ENCODE data around the gene MBNL2.

The MBNL2 gene

GRCh38 chr13:97249093-97249795, 27.1 kb downstream of the MBNL2 start:
- in situ Hi-C loops (cut with HindIII; ENCODE audit: low sequenced_read_pairs) = no loop called here

GRCh38 chr13:97249796-97250495, 27.8 kb downstream of the MBNL2 start:
- in situ Hi-C loops (cut with HindIII; ENCODE audit: low sequenced_read_pairs) = no loop called here

GRCh38 chr13:97250560-97250959, 28.4 kb downstream of the MBNL2 start:
- in situ Hi-C loops (cut with HindIII; ENCODE audit: low sequenced_read_pairs) = no loop called here

- in situ Hi-C loops (cut with HindIII; ENCODE audit: low sequenced_read_pairs) = no loop called here
These were observed 30.6 kb downstream of the MBNL2 start for GRCh38 chr13:97252735-97253134.

- in situ Hi-C loops (cut with HindIII; ENCODE audit: low sequenced_read_pairs) = no loop called here
These were observed 31.6 kb downstream of the MBNL2 start for GRCh38 chr13:97253581-97254293.

- in situ Hi-C loops (cut with HindIII; ENCODE audit: low sequenced_read_pairs) = no loop called here
These were observed 32.7 kb downstream of the MBNL2 start for GRCh38 chr13:97254816-97255215.

GRCh38 chr13:97255515-97256021, 33.4 kb downstream of the MBNL2 start:
- in situ Hi-C loops (cut with HindIII; ENCODE audit: low sequenced_read_pairs) = no loop called here

GRCh38 chr13:97256343-97256783, 34.2 kb downstream of the MBNL2 start:
- in situ Hi-C loops (cut with HindIII; ENCODE audit: low sequenced_read_pairs) = no loop called here

GRCh38 chr13:97257228-97257755, 35.2 kb downstream of the MBNL2 start:
- in situ Hi-C loops (cut with HindIII; ENCODE audit: low sequenced_read_pairs) = no loop called here

- in situ Hi-C loops (cut with HindIII; ENCODE audit: low sequenced_read_pairs) = no loop called here
These were observed 36.0 kb downstream of the MBNL2 start for GRCh38 chr13:97257800-97258799.

GRCh38 chr13:97258801-97259200, 36.7 kb downstream of the MBNL2 start:
- in situ Hi-C loops (cut with HindIII; ENCODE audit: low sequenced_read_pairs) = no loop called here

GRCh38 chr13:97259410-97259797, 37.3 kb downstream of the MBNL2 start:
- in situ Hi-C loops (cut with HindIII; ENCODE audit: low sequenced_read_pairs) = no loop called here

- in situ Hi-C loops (cut with HindIII; ENCODE audit: low sequenced_read_pairs) = no loop called here
These were observed 37.9 kb downstream of the MBNL2 start for GRCh38 chr13:97259798-97260714.

GRCh38 chr13:97261254-97262005, 39.3 kb downstream of the MBNL2 start:
- in situ Hi-C loops (cut with HindIII; ENCODE audit: low sequenced_read_pairs) = no loop called here

- in situ Hi-C loops (cut with HindIII; ENCODE audit: low sequenced_read_pairs) = no loop called here
These were observed 39.9 kb downstream of the MBNL2 start for GRCh38 chr13:97262058-97262457.

- in situ Hi-C loops (cut with HindIII; ENCODE audit: low sequenced_read_pairs) = no loop called here
These were observed 41.0 kb downstream of the MBNL2 start for GRCh38 chr13:97263160-97263559.

- in situ Hi-C loops (cut with HindIII; ENCODE audit: low sequenced_read_pairs) = no loop called here
These were observed 42.5 kb downstream of the MBNL2 start for GRCh38 chr13:97264663-97265062.

- in situ Hi-C loops (cut with HindIII; ENCODE audit: low sequenced_read_pairs) = no loop called here
These were observed 44.2 kb downstream of the MBNL2 start for GRCh38 chr13:97266332-97266731.

Measured in endothelial cell of hepatic sinusoid (primary cell).